PC-3 (cell line): ENCODE measurements around the gene RNASE2. TPM values are rescaled to one million over a fixed set of nuclear protein-coding genes. Genes with fewer than 3 reads are reported as not detected.

Experiments used
- ATAC-seq: fragments of 200-7000 bp; cut with Tn5 transposase; 2 replicates; pipeline ENCODE4 v1.9.1; 2020; ENCODE audit warnings: mild to moderate bottlenecking, moderate library complexity
- BruUV-seq: library from RNA; stranded (reverse); fragments of 400-500 nt; replicated peaks from 2 replicates; lab custom pipeline; 2021; lab: Mats Ljungman, UMichigan
- CTCF ChIA-PET: fragments of 300-600 bp; sonication (Branson Sonifier 250); formaldehyde crosslinking; loops from one replicate; lab custom pipeline; 2022; ENCODE audit warnings: antibody characterized with exemption; lab: Charles Lee
- POLR2A ChIA-PET: fragments of 300-600 bp; sonication (Branson Sonifier 250); formaldehyde crosslinking; loops from one replicate; lab custom pipeline; 2022; ENCODE audit warnings: antibody characterized with exemption; ENCODE audit not compliant: unreplicated experiment; lab: Charles Lee
- DNase-seq: peaks from one replicate; pipeline ENCODE4 v3.0.0-alpha.2; 2015
- H2AFZ ChIP-seq: fragments of 300-600 bp; sonication (generic); 2 replicates; pipeline ENCODE4 v1.6.0; 2016; ENCODE audit warnings: antibody characterized with exemption, low read length
- H3F3A ChIP-seq: fragments of 300-600 bp; sonication (generic); one replicate; pipeline ENCODE4 v1.6.0; 2017; ENCODE audit warnings: antibody characterized with exemption, low read length, control low read depth, mild to moderate bottlenecking; ENCODE audit not compliant: unreplicated experiment
- H3K27ac ChIP-seq: fragments of 300-600 bp; sonication (generic); 2 replicates; pipeline ENCODE4 v1.5.1; 2016; ENCODE audit warnings: mild to moderate bottlenecking, low read length
- H3K27me3 ChIP-seq: fragments of 300-600 bp; sonication (generic); 2 replicates; pipeline ENCODE4 v1.6.1; 2016; ENCODE audit warnings: low read length, mixed read lengths
- H3K36me3 ChIP-seq: fragments of 300-600 bp; sonication (generic); 2 replicates; pipeline ENCODE4 v1.6.1; 2016; ENCODE audit warnings: low read depth, mixed run types, low read length, mixed read lengths
- H3K4me1 ChIP-seq: fragments of 300-600 bp; sonication (generic); 2 replicates; pipeline ENCODE4 v1.5.1; 2016; ENCODE audit warnings: low read length; ENCODE audit not compliant: insufficient read depth
- H3K4me2 ChIP-seq: fragments of 300-600 bp; sonication (generic); 2 replicates; pipeline ENCODE4 v1.6.0; 2016; ENCODE audit warnings: low read length
- H3K4me3 ChIP-seq: fragments of 300-600 bp; sonication (generic); 2 replicates; pipeline ENCODE4 v1.5.1; 2016; ENCODE audit warnings: mild to moderate bottlenecking, low read length, mixed read lengths
- H3K79me2 ChIP-seq: fragments of 300-600 bp; sonication (generic); 2 replicates; pipeline ENCODE4 v1.6.1; 2017; ENCODE audit warnings: low read length, mixed read lengths
- H3K9ac ChIP-seq: fragments of 300-600 bp; sonication (generic); 2 replicates; pipeline ENCODE4 v1.6.0; 2016; ENCODE audit warnings: mild to moderate bottlenecking, low read length
- H3K9me2 ChIP-seq: fragments of 300-600 bp; sonication (generic); replicated peaks from 2 replicates; pipeline ENCODE4 v1.6.1; 2016; ENCODE audit warnings: mixed run types, low read length, mixed read lengths
- H3K9me3 ChIP-seq: fragments of 300-600 bp; sonication (generic); 2 replicates; pipeline ENCODE4 v1.6.1; 2016; ENCODE audit warnings: low read length, mixed read lengths
- H4K20me1 ChIP-seq: fragments of 300-600 bp; sonication (generic); 2 replicates; pipeline ENCODE4 v1.6.1; 2016; ENCODE audit warnings: low read length, mixed read lengths
- EZH2 ChIP-seq: fragments of 300-600 bp; sonication (generic); IDR thresholded peaks from one replicate; pipeline ENCODE4 v1.6.1; 2017; ENCODE audit warnings: antibody characterized with exemption, mild to moderate bottlenecking, low read length; ENCODE audit not compliant: unreplicated experiment
- EZH2phosphoT487 ChIP-seq: fragments of 300-600 bp; sonication (generic); IDR thresholded peaks from 2 replicates; pipeline ENCODE4 v1.6.1; 2018; ENCODE audit warnings: mild to moderate bottlenecking, antibody characterized with exemption, low read length, borderline replicate concordance
- intact Hi-C: fragments of 100-400 bp; cut with micrococcal nuclease; formaldehyde crosslinking; loops from 2 replicates; pipeline ENCODE4 v1.9.0; 2023
- total RNA-seq: library from RNA; depleted of rRNA; stranded (reverse); fragments of >200 nt; gene quantifications from 2 replicates; pipeline ENCODE4 v1.2.3, GENCODE V29; 2014
- TF ChIP-seq, protein P1 (sequence below): fragments of 300-600 bp; sonication (generic); conservative IDR thresholded peaks from 2 replicates; pipeline ENCODE4 v1.5.1; 2017; ENCODE audit warnings: antibody characterized with exemption, low read depth, mild to moderate bottlenecking, low read length

The RNASE2 gene
- total RNA-seq, 1 experiment from 2014 or later = not detected

GRCh38 chr14:20997115-20997514 lies 41.8 kb downstream of the RNASE2 start:
- Histone ChIP-seq H3K9me3 (no peaks in the 10 kb centered on the region), H3K4me1 (no peaks in the 10 kb centered on the region; the same call in 1 of the 2 replicates), H3K9me2 (no peaks in the 10 kb centered on the region), H3K27me3 (no peaks in the 10 kb centered on the region), H3K27ac (no peak overlapping the region), H4K20me1 (no peaks in the 10 kb centered on the region), H3K4me3 (no peak overlapping the region), H3K4me2 (no peak overlapping the region), H3K9ac (no peak overlapping the region), H3K79me2 (0 out of 2 replicates have a peak, but pooled peaks cover 6% of the 10 kb centered on the region), H3K36me3 (peaks cover 40% of the 10 kb centered on the region), H2AFZ (no peak overlapping the region), H3F3A (no peaks in the 10 kb centered on the region)
- DNase-seq (no peak), ATAC-seq (no peak)
- intact Hi-C loops = no loop called here
- TF ChIP-seq, protein P1, sequence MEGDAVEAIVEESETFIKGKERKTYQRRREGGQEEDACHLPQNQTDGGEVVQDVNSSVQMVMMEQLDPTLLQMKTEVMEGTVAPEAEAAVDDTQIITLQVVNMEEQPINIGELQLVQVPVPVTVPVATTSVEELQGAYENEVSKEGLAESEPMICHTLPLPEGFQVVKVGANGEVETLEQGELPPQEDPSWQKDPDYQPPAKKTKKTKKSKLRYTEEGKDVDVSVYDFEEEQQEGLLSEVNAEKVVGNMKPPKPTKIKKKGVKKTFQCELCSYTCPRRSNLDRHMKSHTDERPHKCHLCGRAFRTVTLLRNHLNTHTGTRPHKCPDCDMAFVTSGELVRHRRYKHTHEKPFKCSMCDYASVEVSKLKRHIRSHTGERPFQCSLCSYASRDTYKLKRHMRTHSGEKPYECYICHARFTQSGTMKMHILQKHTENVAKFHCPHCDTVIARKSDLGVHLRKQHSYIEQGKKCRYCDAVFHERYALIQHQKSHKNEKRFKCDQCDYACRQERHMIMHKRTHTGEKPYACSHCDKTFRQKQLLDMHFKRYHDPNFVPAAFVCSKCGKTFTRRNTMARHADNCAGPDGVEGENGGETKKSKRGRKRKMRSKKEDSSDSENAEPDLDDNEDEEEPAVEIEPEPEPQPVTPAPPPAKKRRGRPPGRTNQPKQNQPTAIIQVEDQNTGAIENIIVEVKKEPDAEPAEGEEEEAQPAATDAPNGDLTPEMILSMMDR = no peak
- no peak for TF ChIP-seq EZH2
- no peak for TF ChIP-seq EZH2phosphoT487
- ChIA-PET CTCF (no interaction called here), POLR2A (no interaction called here)
- no TSS peak for BruUV-seq

GRCh38 chr14:20997564-20997963 lies 42.3 kb downstream of the RNASE2 start:
- 0 out of 2 replicates have a peak, but pooled peaks cover 2% of the 10 kb centered on the region for H3K79me2 ChIP-seq
- H3K9me3 ChIP-seq = no peaks in the 10 kb centered on the region
- POLR2A ChIA-PET = no interaction called here
- CTCF ChIA-PET = interaction anchor here (0.6 to 1.2 kb wide), 2 partner anchors 17 to 335 kb away, joined by 3 to 5 read pairs; no protein-coding TSS in a partner anchor
- no peaks in the 10 kb centered on the region for H4K20me1 ChIP-seq
- H3F3A ChIP-seq = no peaks in the 10 kb centered on the region
- DNase-seq (no peak), ATAC-seq (no peak)
- H3K9me2 ChIP-seq = no peaks in the 10 kb centered on the region
- H3K4me1 ChIP-seq = no peaks in the 10 kb centered on the region; the same call in 1 of the 2 replicates
- no peak overlapping the region for H3K9ac ChIP-seq
- H3K27me3 ChIP-seq = no peaks in the 10 kb centered on the region
- BruUV-seq = no TSS peak
- H3K36me3 ChIP-seq = peaks cover 35% of the 10 kb centered on the region
- H3K4me2 ChIP-seq = no peak overlapping the region
- TF ChIP-seq, protein P1 = no peak
- TF ChIP-seq EZH2phosphoT487 (no peak), EZH2 (no peak)
- no peak overlapping the region for H3K4me3 ChIP-seq
- no peak overlapping the region for H2AFZ ChIP-seq
- H3K27ac ChIP-seq = no peak overlapping the region
- intact Hi-C loops = no loop called here

GRCh38 chr14:20998139-20998538 lies 42.9 kb downstream of the RNASE2 start:
- Histone ChIP-seq H3K27me3 (no peaks in the 10 kb centered on the region), H3K36me3 (peaks cover 29% of the 10 kb centered on the region), H3K4me3 (no peak overlapping the region), H4K20me1 (no peaks in the 10 kb centered on the region), H2AFZ (no peak overlapping the region), H3K9ac (no peak overlapping the region), H3K27ac (no peak overlapping the region), H3K9me3 (no peaks in the 10 kb centered on the region), H3K4me1 (no peaks in the 10 kb centered on the region; the same call in 1 of the 2 replicates), H3K4me2 (no peak overlapping the region), H3K9me2 (no peaks in the 10 kb centered on the region), H3K79me2 (no peaks in the 10 kb centered on the region), H3F3A (no peaks in the 10 kb centered on the region)
- CTCF ChIA-PET = interaction anchor here (0.6 to 1.2 kb wide), 2 partner anchors 16 to 336 kb away, joined by 3 to 5 read pairs; no protein-coding TSS in a partner anchor
- TF ChIP-seq, protein P1 = no peak
- TF ChIP-seq EZH2 = no peak
- no peak for TF ChIP-seq EZH2phosphoT487
- POLR2A ChIA-PET = no interaction called here
- DNase-seq = no peak
- intact Hi-C loops = no loop called here
- BruUV-seq = no TSS peak
- no peak for ATAC-seq
